Naive thymus-derived CD8-positive, alpha-beta T cell (primary cell): ENCODE data around the gene SPNS2. TPM values are rescaled to one million over a fixed set of nuclear protein-coding genes. Genes with fewer than 3 reads are reported as not detected.

Experiments used
- ATAC-seq, 2 donors: fragments of 150-1000 bp; cut with Tn5 transposase in 1 of 2; sonication (Bioruptor Pico), chemical (Tn5 transposase) in 1 of 2; 1 replicate in 1 of 2; 2 replicates in 1 of 2; pipeline ENCODE4 v1.10.0; 2021; ENCODE audit warnings: mild to moderate bottlenecking in 2 of 2, moderate library complexity in 2 of 2
- POLR2A ChIA-PET: fragments of 350-600 bp; sonication (Branson Sonifier 250); formaldehyde crosslinking; loops from one replicate; lab custom pipeline; 2021; ENCODE audit warnings: antibody characterized with exemption; lab: Charles Lee
- DNase-seq, 10 donors: peaks; one replicate each; pipeline versions ENCODE4 v3.0.0 to v3.0.0-alpha.2; 2020 to 2022
- H3K27ac Mint-ChIP-seq, 10 donors: one replicate each; pipeline ENCODE4 v1.8.0; 2020 to 2022; ENCODE audit warnings: mild to moderate bottlenecking in 10 of 10, mixed read lengths in 10 of 10, moderate library complexity in 4 of 10, inconsistent platforms in 1 of 10
- H3K27me3 Mint-ChIP-seq, 5 donors: one replicate each; pipeline ENCODE4 v1.8.0; 2021 to 2022; ENCODE audit warnings: mixed read lengths in 5 of 5
- H3K36me3 Mint-ChIP-seq, 3 donors: one replicate each; pipeline ENCODE4 v1.8.0; 2020 to 2022; ENCODE audit warnings: mixed read lengths in 3 of 3, mild to moderate bottlenecking in 2 of 3, inconsistent platforms in 1 of 3
- H3K4me1 Mint-ChIP-seq, 4 donors: one replicate each; pipeline ENCODE4 v1.8.0; 2021 to 2022; ENCODE audit warnings: mixed read lengths in 4 of 4
- H3K4me3 Mint-ChIP-seq, 10 donors: one replicate each; pipeline ENCODE4 v1.8.0; 2020 to 2022; ENCODE audit warnings: mild to moderate bottlenecking in 10 of 10, mixed read lengths in 10 of 10, moderate library complexity in 6 of 10, inconsistent platforms in 1 of 10
- H3K9me3 Mint-ChIP-seq, 9 donors: one replicate each; pipeline ENCODE4 v1.8.0; 2020 to 2022; ENCODE audit warnings: mixed read lengths in 9 of 9, mild to moderate bottlenecking in 3 of 9, inconsistent platforms in 1 of 9, moderate library complexity in 1 of 9
- polyA plus RNA-seq, 3 donors: library from polyadenylated mRNA; unstranded; fragments of 300-500 nt; fragmentation: Illumina TruSeq; gene quantifications; one replicate each; pipeline ENCODE4 v1.2.3, GENCODE V29; 2021
- total RNA-seq, 8 experiments: library from RNA in 2 of 8; stranded (reverse) in 2 of 8; gene quantifications; one replicate each; pipeline ENCODE4 v1.2.3 and lab custom pipeline; 2021 to 2026

Gene SPNS2
- total and polyA plus RNA-seq, 5 experiments from 2014 or later: 0.44 to 0.63 (median 0.53) TPM

- Mint-ChIP-seq H3K27ac (peak overlapping the region in 3 of 10 donors; percentile 56 to 81 (median 67)), H3K9me3 (no peaks in the 10 kb centered on the region), H3K27me3 (no peaks in the 10 kb centered on the region), H3K4me1 (peaks cover 4 to 25% (median 10%) of the 10 kb centered on the region in 4 donors), H3K36me3 (no peaks in the 10 kb centered on the region), H3K4me3 (peak overlapping the region in 1 of 10 donors; percentile 0)
- ATAC-seq (no peak), DNase-seq (no peak)
- POLR2A ChIA-PET: no interaction called here
Observed at GRCh38 chr17:4475001-4475400, 23.7 kb upstream of the SPNS2 start.

DNA sequence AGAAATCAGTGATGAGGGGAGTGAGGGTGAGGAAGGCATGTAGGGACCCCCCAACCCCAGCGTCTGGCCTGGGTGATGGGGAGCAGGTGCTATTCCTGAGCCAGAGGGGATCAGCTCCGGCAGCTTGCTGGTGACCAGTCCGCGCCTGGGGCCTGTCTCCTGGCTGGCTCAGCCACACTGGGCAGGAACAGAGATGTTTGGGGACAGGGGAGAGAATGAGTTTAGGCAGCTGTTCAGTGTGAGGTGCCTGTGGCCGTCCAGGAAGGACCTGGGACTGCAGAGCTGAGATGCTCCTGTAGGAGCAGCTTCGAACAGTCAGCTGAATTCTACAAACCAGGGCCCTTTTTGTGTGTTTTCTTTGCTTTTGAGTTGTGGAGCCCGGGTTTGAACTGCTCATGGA lies 23.2 kb upstream of the SPNS2 start:
- H3K4me3 Mint-ChIP-seq: no peak overlapping the region
- H3K27ac Mint-ChIP-seq: peak overlapping the region in 2 of 10 donors; percentile 56 to 67
- POLR2A ChIA-PET: no interaction called here
- DNase-seq: no peak
- no peak for ATAC-seq
- peaks cover 9 to 29% (median 12%) of the 10 kb centered on the region in 4 donors for H3K4me1 Mint-ChIP-seq
- H3K9me3 Mint-ChIP-seq: no peaks in the 10 kb centered on the region
- no peaks in the 10 kb centered on the region for H3K36me3 Mint-ChIP-seq
- H3K27me3 Mint-ChIP-seq: no peaks in the 10 kb centered on the region

DNA sequence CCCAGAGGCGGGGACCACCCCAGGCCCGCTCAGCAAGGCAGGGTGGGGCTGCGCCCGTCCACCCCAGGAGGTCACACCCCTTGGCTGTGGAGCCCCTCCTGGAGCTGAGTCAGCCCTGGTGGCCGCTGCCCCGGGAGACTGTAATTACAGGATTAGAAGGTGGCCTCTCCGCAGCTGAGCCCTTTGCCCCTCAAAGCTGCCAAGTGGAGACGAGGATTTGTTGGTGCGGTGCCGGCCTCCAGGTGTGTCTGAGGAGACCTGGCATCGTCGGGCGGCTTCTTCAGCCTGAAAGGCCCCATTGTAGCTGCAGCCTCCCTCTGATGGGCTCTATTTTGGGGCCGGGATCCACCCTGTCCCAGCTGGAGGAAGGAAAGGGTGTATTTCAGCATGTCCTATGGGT lies 22.7 kb upstream of the SPNS2 start:
- DNase-seq: no peak
- POLR2A ChIA-PET: no interaction called here
- no peak for ATAC-seq
- no peak overlapping the region for H3K4me3 Mint-ChIP-seq
- no peaks in the 10 kb centered on the region for H3K27me3 Mint-ChIP-seq
- H3K27ac Mint-ChIP-seq: no peak overlapping the region
- peaks cover 13 to 34% (median 17%) of the 10 kb centered on the region in 4 donors for H3K4me1 Mint-ChIP-seq
- H3K9me3 Mint-ChIP-seq: no peaks in the 10 kb centered on the region
- no peaks in the 10 kb centered on the region for H3K36me3 Mint-ChIP-seq

DNA sequence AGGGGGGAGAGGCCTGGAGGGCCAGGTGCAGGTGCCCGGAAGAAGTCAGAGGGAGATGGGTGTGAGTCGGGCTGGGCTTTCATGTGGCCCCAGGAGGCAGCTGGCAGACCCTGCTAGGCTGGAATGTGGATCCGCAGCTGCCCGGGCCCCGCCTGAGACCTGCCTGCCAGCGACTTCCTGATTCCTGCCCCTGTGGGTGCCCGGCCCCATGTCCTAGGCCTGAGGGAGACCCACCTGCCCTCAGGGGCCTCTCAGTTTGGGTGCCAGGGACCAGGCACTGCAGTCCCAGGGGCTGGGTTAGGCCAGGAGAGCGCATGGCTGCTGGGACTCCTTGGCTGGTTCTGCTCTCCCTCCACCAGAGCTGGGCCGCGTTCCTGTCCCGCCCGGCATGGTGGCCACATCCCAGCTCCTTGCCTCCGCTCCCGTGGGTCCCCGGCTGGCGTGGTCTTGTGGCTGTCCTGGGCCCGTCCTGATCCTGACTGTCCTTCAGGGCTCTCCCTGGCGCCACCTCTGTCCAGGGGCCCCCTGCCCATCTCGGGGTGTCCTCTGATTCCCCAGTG lies 22.1 kb upstream of the SPNS2 start:
- POLR2A ChIA-PET: no interaction called here
- ATAC-seq (no peak), DNase-seq (no peak)
- H3K4me3 Mint-ChIP-seq: no peak overlapping the region
- H3K36me3 Mint-ChIP-seq: no peaks in the 10 kb centered on the region
- H3K27me3 Mint-ChIP-seq: no peaks in the 10 kb centered on the region
- no peaks in the 10 kb centered on the region for H3K9me3 Mint-ChIP-seq
- H3K4me1 Mint-ChIP-seq: peaks cover 17 to 40% (median 22%) of the 10 kb centered on the region in 4 donors
- H3K27ac Mint-ChIP-seq: no peak overlapping the region

GRCh38 chr17:4477255-4477791 lies 21.4 kb upstream of the SPNS2 start:
- POLR2A ChIA-PET: no interaction called here
- no peaks in the 10 kb centered on the region for H3K9me3 Mint-ChIP-seq
- H3K27ac Mint-ChIP-seq: no peak overlapping the region
- H3K4me1 Mint-ChIP-seq: peaks cover 17 to 47% (median 30%) of the 10 kb centered on the region in 4 donors
- DNase-seq (no peak), ATAC-seq (no peak)
- H3K4me3 Mint-ChIP-seq: no peak overlapping the region
- H3K36me3 Mint-ChIP-seq: no peaks in the 10 kb centered on the region
- H3K27me3 Mint-ChIP-seq: no peaks in the 10 kb centered on the region

DNA sequence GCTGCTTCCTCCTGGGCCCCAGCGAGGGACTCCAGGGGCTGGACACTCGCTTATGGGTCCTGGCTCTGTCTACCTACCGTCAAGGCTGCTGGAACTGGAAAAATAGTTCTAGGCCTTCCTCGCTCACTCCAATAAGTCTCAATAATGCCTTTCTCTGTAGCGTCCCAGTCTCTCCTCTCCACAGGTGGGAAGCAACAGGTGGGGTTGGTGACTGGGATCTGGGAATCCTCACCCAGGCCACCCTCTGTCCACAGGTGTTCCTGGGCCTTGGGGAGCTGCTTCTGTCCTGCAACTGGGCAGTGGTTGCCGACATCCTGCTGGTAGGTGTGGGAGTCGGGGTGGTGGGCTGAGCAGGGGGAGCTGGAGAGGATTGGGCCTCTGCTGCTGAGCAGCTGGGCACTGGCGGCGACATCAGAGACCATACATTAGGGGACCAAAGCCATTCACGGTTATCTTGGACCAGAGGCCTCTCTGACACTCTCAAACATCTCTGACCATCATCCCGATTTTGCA lies 20.3 kb upstream of the SPNS2 start:
- H3K27ac Mint-ChIP-seq: peak overlapping the region in 3 of 10 donors; percentile 6 to 85 (median 19)
- H3K4me1 Mint-ChIP-seq: peaks cover 20 to 56% (median 38%) of the 10 kb centered on the region in 4 donors
- no peaks in the 10 kb centered on the region for H3K9me3 Mint-ChIP-seq
- no peaks in the 10 kb centered on the region for H3K36me3 Mint-ChIP-seq
- no peaks in the 10 kb centered on the region for H3K27me3 Mint-ChIP-seq
- DNase-seq (no peak), ATAC-seq (no peak)
- H3K4me3 Mint-ChIP-seq: no peak overlapping the region
- POLR2A ChIA-PET: interaction anchor here (0.7 kb wide), 1 partner anchor 461 kb away, joined by 4 read pairs; no protein-coding TSS in a partner anchor

GRCh38 chr17:4479340-4479981 lies 19.2 kb upstream of the SPNS2 start:
- POLR2A ChIA-PET: interaction anchor here (1.2 kb wide), 1 partner anchor 43 kb away, joined by 4 read pairs; no protein-coding TSS in a partner anchor
- Mint-ChIP-seq H3K9me3 (no peaks in the 10 kb centered on the region), H3K4me3 (peak overlapping the region in 6 of 10 donors; percentile 5 to 78 (median 44)), H3K27me3 (no peaks in the 10 kb centered on the region), H3K4me1 (peaks cover 24 to 65% (median 46%) of the 10 kb centered on the region in 4 donors), H3K27ac (peak overlapping the region in 6 of 10 donors; percentile 25 to 95 (median 70)), H3K36me3 (no peaks in the 10 kb centered on the region)
- ATAC-seq: no peak
- no peak for DNase-seq

DNA sequence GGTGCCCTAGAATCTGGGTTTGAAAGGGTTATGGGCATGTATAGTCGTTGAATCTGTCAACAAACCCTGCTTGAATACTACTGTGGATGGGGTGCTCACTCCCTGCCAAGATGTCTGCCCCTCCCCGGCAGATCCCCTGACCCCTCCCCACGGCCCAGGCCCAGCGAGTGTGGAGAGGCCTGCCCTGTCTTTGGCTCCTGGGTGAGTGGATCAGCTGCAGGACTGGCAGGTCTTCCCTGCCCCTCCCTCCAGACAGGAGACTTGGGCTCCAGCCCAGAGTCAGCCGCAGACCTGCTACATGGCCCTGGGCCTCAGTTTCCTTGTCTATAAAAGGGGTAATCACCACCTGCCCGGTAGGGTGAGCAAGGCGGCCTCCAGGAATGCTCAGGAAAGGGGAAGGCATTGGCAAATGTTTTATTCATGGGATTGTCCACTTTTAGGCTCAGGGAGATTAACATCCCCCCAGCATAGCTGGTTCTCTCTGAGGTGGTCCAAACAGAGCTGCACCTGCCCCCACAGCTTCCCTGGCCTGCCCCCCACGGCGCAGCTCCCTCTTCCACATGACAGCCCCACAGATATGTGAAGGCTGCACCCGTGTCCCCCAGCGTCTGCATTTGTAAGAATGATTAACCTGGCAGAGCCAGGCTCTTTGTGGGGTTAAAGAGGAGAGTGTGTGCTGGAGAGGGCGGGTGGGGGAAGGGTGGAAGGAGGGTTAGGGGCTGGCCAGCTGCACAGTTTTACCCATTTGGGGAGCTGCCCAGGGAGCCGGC lies 18.5 kb upstream of the SPNS2 start:
- peaks cover 24 to 70% (median 53%) of the 10 kb centered on the region in 4 donors for H3K4me1 Mint-ChIP-seq
- H3K36me3 Mint-ChIP-seq: peaks cover 0 to 5% (median 3%) of the 10 kb centered on the region in 3 donors
- DNase-seq: no peak
- H3K27ac Mint-ChIP-seq: peak overlapping the region; percentile 13 to 95 (median 84)
- no peaks in the 10 kb centered on the region for H3K9me3 Mint-ChIP-seq
- POLR2A ChIA-PET: interaction anchor here (1.2 to 2.0 kb wide), 4 partner anchors 18 to 569 kb away, joined by 3 to 9 read pairs (median 4); partner anchors contain the start of gene SPNS2
- H3K27me3 Mint-ChIP-seq: no peaks in the 10 kb centered on the region
- ATAC-seq: peak in 1 of 2 donors; percentile 7
- peak overlapping the region in 7 of 10 donors; percentile 19 to 88 (median 66) for H3K4me3 Mint-ChIP-seq

DNA sequence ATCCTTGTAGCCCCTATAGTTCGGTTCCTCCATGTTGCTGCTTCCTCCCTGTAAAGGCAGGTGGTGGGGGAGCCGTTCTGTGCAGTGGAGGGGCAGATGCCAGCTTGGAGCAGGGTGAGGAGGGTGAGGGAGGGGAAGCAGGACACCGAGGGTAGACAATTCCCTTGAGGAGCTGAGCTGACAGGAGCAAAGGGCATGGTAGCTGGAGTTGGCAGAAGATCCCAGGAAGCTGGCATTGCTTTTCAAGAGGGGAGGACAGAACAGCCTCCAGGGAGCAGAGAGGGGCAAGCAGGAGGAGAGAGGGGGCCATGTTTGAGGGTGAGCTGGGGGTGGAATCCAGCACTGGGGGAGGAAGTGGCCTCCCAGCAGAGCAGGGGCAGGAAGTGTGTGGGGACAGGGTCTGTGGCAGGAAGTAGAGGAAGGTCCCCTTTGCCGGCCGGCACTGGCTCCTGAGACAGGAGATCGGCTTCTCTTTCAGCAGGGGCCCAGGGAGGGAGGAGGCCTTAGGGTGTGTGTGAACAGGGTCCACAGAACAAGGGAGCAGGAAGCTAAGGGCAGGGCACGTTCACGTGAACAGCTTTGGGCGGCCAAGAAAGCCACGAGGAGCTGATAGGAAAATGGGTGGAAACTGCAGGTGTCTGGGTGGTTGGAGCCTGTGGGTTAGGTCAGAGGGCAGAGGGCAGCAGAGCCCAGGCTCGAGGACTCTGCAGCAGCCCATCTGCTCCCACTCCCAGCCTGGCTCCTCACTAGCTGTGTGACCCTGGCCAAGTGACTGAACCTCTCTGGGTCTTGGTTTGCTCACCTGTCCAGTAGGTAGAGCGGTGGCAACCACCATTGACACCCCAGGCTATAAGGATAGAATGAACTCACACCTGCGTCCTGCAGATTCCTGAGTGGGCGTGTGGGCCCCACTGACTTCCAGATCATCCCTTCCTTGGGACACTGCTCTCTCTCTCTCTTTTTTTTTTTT lies 17.5 kb upstream of the SPNS2 start:
- Mint-ChIP-seq H3K9me3 (no peaks in the 10 kb centered on the region), H3K36me3 (peaks cover 0 to 5% (median 3%) of the 10 kb centered on the region in 3 donors), H3K27me3 (no peaks in the 10 kb centered on the region), H3K4me1 (peaks cover 25 to 78% (median 63%) of the 10 kb centered on the region in 4 donors), H3K4me3 (peak overlapping the region; percentile 73 to 90 (median 81)), H3K27ac (peak overlapping the region; percentile 92 to 98 (median 95))
- ATAC-seq (peak; percentile 74 to 79), DNase-seq (peak in 8 of 10 donors; percentile 15 to 73 (median 35))
- POLR2A ChIA-PET: interaction anchor here (0.9 to 2.0 kb wide), 9 partner anchors 10 to 568 kb away, joined by 3 to 9 read pairs (median 3); partner anchors contain the start of genes MYBBP1A and SPNS2

DNA sequence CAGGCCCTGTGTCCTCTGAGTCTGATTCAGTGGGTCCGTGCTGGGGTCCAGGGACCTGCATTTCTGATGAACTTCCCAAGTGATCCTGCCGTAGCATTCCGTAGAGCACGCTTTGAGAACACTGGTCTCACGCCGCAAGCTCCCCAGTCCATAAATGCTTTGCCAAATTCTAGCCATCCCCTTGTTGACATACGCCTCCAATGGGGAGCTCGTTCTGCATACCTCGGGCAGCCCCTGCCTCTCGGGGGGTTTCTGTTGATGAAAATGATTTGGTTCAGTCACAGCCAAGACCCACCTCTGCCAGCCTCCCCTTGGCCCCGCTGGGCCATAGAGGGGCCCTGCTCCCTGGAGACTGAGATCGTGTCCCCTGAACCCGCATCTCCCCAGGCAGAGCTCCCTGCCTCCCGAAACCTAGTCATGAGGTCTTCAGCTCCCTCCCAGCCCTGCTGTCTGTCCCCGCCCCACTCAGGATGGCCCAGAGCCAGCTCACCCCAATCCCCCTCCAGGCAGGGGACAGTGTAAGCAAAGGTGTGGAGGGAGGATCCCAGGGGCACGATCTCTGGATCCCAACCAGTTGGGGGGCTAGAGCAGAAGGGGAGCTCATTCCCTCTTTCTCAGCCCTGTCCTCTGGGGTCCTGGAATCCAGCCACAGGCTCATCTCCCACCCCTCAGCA lies 16.2 kb upstream of the SPNS2 start:
- peaks cover 0 to 5% (median 3%) of the 10 kb centered on the region in 3 donors for H3K36me3 Mint-ChIP-seq
- peak overlapping the region in 6 of 10 donors; percentile 31 to 81 (median 60) for H3K4me3 Mint-ChIP-seq
- peak overlapping the region; percentile 63 to 97 (median 90) for H3K27ac Mint-ChIP-seq
- H3K4me1 Mint-ChIP-seq: peaks cover 28 to 83% (median 72%) of the 10 kb centered on the region in 4 donors
- H3K9me3 Mint-ChIP-seq: no peaks in the 10 kb centered on the region
- no peak for ATAC-seq
- no peaks in the 10 kb centered on the region for H3K27me3 Mint-ChIP-seq
- DNase-seq: no peak
- POLR2A ChIA-PET: interaction anchor here (1.5 to 1.8 kb wide), 3 partner anchors 14 to 73 kb away, joined by 3 to 8 read pairs (median 3); partner anchors contain the start of gene MYBBP1A
